Gastrocnemius medialis (tissue), 4 donors: ENCODE data around the gene NISCH. TPM values are rescaled to one million over a fixed set of nuclear protein-coding genes. Genes with fewer than 3 reads are reported as not detected.
A peak's percentile ranks its signal among the peaks of the same experiment; 100 is the strongest.

ENCODE experiments used
- ATAC-seq, 2 donors: fragments of 150-250 bp; one replicate each; pipeline ENCODE4 v1.9.1; 2016
- DNase-seq, 2 donors: peaks; one replicate each; pipeline ENCODE4 v3.0.0-alpha.2; 2019
- H3K27ac ChIP-seq, 4 donors: fragments of 200-600 bp; sonication (generic); 1 replicate in 1 of 4; 2 replicates in 3 of 4; pipeline ENCODE4 v1.5.1; 2016 to 2018; ENCODE audit warnings: mild to moderate bottlenecking in 2 of 4, moderate library complexity in 1 of 4
- H3K27me3 ChIP-seq, 3 donors: fragments of 200-600 bp; sonication (generic) in 2 of 3; 1 replicate in 1 of 3; 2 replicates in 2 of 3; pipeline versions ENCODE4 v1.5.1 to v1.6.0; 2016 to 2019; ENCODE audit warnings: mild to moderate bottlenecking in 1 of 3, moderate library complexity in 1 of 3
- H3K36me3 ChIP-seq, 2 donors: fragments of 200-600 bp; sonication (generic) in 1 of 2; one replicate each; pipeline ENCODE4 v1.5.1; 2017 to 2018
- H3K4me1 ChIP-seq, 2 donors: fragments of 200-600 bp; sonication (generic) in 1 of 2; one replicate each; pipeline ENCODE4 v1.5.1; 2016 to 2017; ENCODE audit warnings: mild to moderate bottlenecking in 2 of 2
- H3K4me3 ChIP-seq, 4 donors: fragments of 200-600 bp; sonication (generic) in 3 of 4; 1 replicate in 1 of 4; 2 replicates in 3 of 4; pipeline ENCODE4 v1.5.1; 2016 to 2019; ENCODE audit warnings: mild to moderate bottlenecking in 2 of 4
- H3K9me3 ChIP-seq, 3 donors: fragments of 200-600 bp; sonication (generic) in 2 of 3; 1 replicate in 1 of 3; 2 replicates in 2 of 3; pipeline ENCODE4 v1.5.1; 2016 to 2019
- POLR2A ChIP-seq, 2 donors: fragments of 450-650 bp; IDR thresholded peaks; one replicate each; pipeline ENCODE4 v1.6.1; 2017; ENCODE audit warnings: antibody characterized with exemption in 2 of 2, mild to moderate bottlenecking in 2 of 2, moderate library complexity in 2 of 2
- in situ Hi-C, 4 donors: fragments of 200-750 bp; cut with MboI; loops; one replicate each; pipeline versions ENCODE4 v1.15.0 to v1.8.0; 2017; ENCODE audit warnings: low sequenced_read_pairs in 4 of 4
- intact Hi-C: fragments of 100-400 bp; cut with DNase I; formaldehyde crosslinking; loops from one replicate; pipeline ENCODE4 v1.15.1; 2023; ENCODE audit warnings: low total_unique reads
- total RNA-seq, 4 donors: library from RNA; depleted of rRNA; stranded (reverse); fragments of >200 nt; gene quantifications; one replicate each; pipeline versions ENCODE4 v1.1.0 to v1.2.3, GENCODE V29; 2016
- TF ChIP-seq, protein P1 (sequence below), 5 experiments: fragments of 450-650 bp in 3 of 5; fragments of 200-600 bp in 2 of 5; sonication (generic) in 2 of 5; IDR thresholded peaks in 4 of 5; conservative IDR thresholded peaks in 1 of 5; 1 replicate in 4 of 5; 2 replicates in 1 of 5; pipeline ENCODE4 v1.5.1; 2016 to 2019; ENCODE audit warnings: antibody characterized with exemption in 5 of 5, mild to moderate bottlenecking in 3 of 5, moderate library complexity in 3 of 5

NISCH gene
- total RNA-seq, 4 donors from 2014 or later: 19.2 to 38.3 (median 25.0) TPM

DNA sequence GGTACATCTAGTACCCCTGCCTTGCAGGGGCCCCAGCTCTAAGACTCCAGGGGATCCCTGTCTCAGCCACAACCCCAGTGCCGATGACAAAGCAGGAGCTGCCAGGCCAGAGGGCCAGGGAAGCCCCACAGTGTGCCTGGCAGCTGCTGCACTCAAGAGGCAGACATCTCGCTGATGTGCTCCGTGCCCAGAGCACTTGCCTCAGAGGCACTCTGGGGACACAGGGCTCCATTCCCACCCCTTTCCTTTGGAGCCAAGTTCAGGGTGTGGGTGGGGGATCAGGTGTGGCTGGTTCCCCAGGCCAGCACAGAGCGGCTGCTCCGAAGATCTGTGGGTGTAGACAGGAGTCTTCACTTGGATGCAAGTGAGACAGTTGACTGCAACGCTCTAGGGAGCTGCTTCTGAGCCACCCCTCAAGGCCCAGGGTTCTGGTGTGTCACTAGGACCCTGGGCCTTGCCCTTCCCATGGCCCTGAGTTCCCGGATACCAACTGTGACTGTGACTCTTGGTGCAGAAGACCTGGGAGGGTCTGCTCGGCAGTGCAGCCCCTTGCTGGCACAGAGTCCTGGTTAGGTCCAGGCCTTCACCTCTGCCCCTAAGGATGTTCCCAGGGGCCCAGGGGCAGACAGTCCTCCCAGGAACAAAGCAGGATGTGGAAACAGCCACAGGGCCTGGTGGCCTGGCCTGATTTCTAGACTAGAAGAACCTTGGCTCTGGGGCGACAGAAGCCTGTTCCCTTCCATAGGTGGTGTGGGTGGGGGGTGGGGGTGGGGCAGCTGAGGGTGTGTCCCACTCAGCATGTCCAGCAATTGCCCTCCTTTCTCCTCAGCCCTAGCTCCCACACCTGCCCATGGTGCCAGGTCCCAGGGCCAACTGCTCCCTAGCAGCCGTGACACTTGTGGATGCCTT is 75.8 kb downstream of the NISCH start:
- intact Hi-C loops (no loop called here), in situ Hi-C loops (no loop called here)
- H3K27me3 ChIP-seq: no peaks in the 10 kb centered on the region
- peak overlapping the region; percentile 57 to 77 (median 66) for H3K27ac ChIP-seq
- TF ChIP-seq, protein P1, sequence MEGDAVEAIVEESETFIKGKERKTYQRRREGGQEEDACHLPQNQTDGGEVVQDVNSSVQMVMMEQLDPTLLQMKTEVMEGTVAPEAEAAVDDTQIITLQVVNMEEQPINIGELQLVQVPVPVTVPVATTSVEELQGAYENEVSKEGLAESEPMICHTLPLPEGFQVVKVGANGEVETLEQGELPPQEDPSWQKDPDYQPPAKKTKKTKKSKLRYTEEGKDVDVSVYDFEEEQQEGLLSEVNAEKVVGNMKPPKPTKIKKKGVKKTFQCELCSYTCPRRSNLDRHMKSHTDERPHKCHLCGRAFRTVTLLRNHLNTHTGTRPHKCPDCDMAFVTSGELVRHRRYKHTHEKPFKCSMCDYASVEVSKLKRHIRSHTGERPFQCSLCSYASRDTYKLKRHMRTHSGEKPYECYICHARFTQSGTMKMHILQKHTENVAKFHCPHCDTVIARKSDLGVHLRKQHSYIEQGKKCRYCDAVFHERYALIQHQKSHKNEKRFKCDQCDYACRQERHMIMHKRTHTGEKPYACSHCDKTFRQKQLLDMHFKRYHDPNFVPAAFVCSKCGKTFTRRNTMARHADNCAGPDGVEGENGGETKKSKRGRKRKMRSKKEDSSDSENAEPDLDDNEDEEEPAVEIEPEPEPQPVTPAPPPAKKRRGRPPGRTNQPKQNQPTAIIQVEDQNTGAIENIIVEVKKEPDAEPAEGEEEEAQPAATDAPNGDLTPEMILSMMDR (IDR thresholded peaks at IDR 0.05 in 4 of 5, conservative IDR thresholded peaks at IDR 0.05 in 1 of 5): no peak
- no peak for TF ChIP-seq POLR2A (IDR thresholded peaks at IDR 0.05)
- no peak overlapping the region for H3K4me3 ChIP-seq
- ATAC-seq (peak in 1 of 2 donors; percentile 30), DNase-seq (peak; percentile 35 to 70)
- H3K36me3 ChIP-seq: no peaks in the 10 kb centered on the region
- H3K9me3 ChIP-seq: no peaks in the 10 kb centered on the region
- H3K4me1 ChIP-seq: peaks cover 37 to 45% of the 10 kb centered on the region in 2 donors

DNA sequence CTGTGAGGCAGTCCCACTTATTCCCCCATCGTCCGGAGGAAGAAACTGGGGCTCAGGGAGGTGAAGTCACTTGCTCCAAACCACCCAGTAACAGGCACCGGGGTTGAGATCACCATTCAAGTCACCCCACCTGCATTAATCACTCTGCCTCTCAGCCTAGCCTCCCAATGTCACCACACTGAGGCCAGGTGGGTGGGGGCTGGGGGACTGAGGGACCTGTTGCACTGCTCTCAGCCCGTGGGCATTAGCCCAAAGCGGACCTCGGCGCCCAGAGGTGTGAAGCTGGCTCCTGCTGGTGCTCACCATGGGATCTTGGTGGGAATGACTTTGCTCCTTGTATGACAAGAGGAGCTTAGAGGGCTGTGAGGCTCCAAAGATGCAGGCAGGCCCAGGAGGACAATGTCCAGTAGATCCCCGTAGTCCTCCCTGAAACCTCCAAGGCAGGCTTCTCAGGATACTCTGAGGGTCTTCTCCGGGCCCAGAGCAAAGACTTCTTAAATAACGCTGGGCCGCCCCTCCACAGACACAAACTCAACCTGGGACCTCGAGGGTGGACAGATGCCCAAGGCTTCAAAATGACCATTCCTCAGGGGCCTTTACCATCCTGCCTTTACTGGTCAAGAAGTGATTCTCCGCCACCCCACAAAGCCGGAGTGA is 76.6 kb downstream of the NISCH start:
- ATAC-seq (no peak), DNase-seq (peak in 1 of 2 donors; percentile 13)
- peaks cover 38 to 44% of the 10 kb centered on the region in 2 donors for H3K4me1 ChIP-seq
- no peaks in the 10 kb centered on the region for H3K9me3 ChIP-seq
- no peaks in the 10 kb centered on the region for H3K27me3 ChIP-seq
- H3K27ac ChIP-seq: peak overlapping the region; percentile 57 to 77 (median 66)
- H3K36me3 ChIP-seq: no peaks in the 10 kb centered on the region
- H3K4me3 ChIP-seq: peak overlapping the region in 3 of 4 donors; percentile 50 to 64 (median 62)
- intact Hi-C loops (no loop called here), in situ Hi-C loops (no loop called here)
- TF ChIP-seq POLR2A (IDR thresholded peaks at IDR 0.05): no peak
- TF ChIP-seq, protein P1 (IDR thresholded peaks at IDR 0.05 in 4 of 5, conservative IDR thresholded peaks at IDR 0.05 in 1 of 5): no peak

DNA sequence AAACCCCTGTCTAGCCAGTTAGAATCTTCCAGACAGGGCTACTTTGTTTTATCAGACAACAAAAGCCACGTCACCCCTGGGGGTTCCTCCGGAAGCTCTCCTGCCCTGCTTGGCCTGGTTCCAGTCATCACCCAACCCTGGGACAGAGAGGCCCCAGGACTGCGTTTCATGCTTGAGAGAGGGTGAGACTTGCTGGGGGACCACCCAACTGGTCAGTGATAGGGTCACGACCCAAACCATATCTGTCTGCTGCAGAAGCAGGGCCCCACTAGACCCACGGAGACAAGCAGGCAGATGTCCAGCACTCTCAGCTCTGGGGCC is 77.1 kb downstream of the NISCH start:
- DNase-seq: peak in 1 of 2 donors; percentile 14
- intact Hi-C loops (no loop called here), in situ Hi-C loops (no loop called here)
- TF ChIP-seq POLR2A (IDR thresholded peaks at IDR 0.05): no peak
- TF ChIP-seq, protein P1 (IDR thresholded peaks at IDR 0.05 in 4 of 5, conservative IDR thresholded peaks at IDR 0.05 in 1 of 5): no peak
- Histone ChIP-seq H3K4me1 (peaks cover 43 to 49% of the 10 kb centered on the region in 2 donors), H3K36me3 (no peaks in the 10 kb centered on the region), H3K4me3 (peak overlapping the region; percentile 50 to 70 (median 63)), H3K27me3 (no peaks in the 10 kb centered on the region), H3K9me3 (no peaks in the 10 kb centered on the region), H3K27ac (peak overlapping the region; percentile 57 to 77 (median 66))
- no peak for ATAC-seq

DNA sequence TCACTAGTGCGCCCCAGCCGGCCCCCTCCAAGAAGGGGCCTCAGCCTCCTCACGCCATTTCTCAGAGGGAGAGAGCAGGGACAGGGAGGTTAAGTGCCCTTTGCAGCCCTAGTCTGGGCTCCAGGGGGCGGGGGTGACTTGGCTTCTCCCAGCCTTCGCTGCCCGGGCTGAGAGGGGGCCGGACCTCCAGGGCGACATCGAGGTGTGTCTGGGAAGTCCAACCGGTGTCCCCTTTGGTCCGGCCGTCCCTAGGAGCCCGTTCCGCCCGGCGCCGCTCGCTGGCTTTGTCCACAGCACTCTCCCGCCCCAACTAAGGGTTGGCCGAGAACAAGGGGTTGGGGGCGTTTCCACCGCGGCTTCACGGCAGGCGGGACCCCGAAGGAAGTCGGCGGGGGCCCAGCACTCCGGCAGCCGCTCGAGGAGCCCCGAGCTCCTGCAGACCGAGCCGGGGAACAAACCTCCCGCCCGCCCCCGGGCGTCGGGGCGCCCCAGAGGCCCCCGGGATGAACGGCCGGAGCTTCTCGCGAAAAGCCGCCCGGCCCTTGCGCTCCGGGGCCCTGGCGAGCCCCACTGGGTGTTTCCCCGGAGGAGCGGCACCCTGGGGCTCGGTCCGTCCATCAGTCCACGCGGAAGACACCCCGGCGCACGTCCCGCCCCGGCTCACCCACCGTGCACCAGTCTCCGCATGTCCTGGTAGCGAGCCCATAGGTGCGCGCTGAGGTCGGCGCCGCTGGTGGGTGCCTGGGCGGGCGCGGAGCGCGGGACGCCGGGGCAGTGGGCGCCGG is 77.6 kb downstream of the NISCH start:
- TF ChIP-seq, protein P1 (IDR thresholded peaks at IDR 0.05 in 4 of 5, conservative IDR thresholded peaks at IDR 0.05 in 1 of 5): no peak
- TF ChIP-seq POLR2A (IDR thresholded peaks at IDR 0.05): no peak
- Histone ChIP-seq H3K36me3 (no peaks in the 10 kb centered on the region), H3K27ac (peak overlapping the region; percentile 57 to 77 (median 66)), H3K9me3 (no peaks in the 10 kb centered on the region), H3K4me1 (peaks cover 48 to 54% of the 10 kb centered on the region in 2 donors), H3K27me3 (no peaks in the 10 kb centered on the region), H3K4me3 (peak overlapping the region; percentile 50 to 70 (median 63))
- ATAC-seq: no peak
- in situ Hi-C loops (no loop called here), intact Hi-C loops (no loop called here)
- DNase-seq: peak in 1 of 2 donors; percentile 20
